GM06990 (cell line): ENCODE measurements around the gene ASF1A.

ENCODE experiments used
- DNase-seq: peaks from one replicate; pipeline ENCODE4 v3.0.0-alpha.2; 2011; ENCODE audit not compliant: insufficient read length; ENCODE audit errors: extremely low read depth
- H3K27me3 ChIP-seq: replicated peaks from 2 replicates; pipeline ENCODE4 v1.6.0; 2011; ENCODE audit warnings: low read length; ENCODE audit not compliant: control insufficient read depth, insufficient read depth
- H3K36me3 ChIP-seq: 2 replicates; pipeline ENCODE4 v1.5.1; 2011; ENCODE audit warnings: low read length; ENCODE audit not compliant: control insufficient read depth, insufficient read depth
- H3K4me3 ChIP-seq: replicated peaks from 2 replicates; pipeline ENCODE4 v1.5.1; 2011; ENCODE audit warnings: low read depth, mild to moderate bottlenecking, control low read depth, low read length
- TF ChIP-seq, protein P1 (sequence below): IDR thresholded peaks from 2 replicates; pipeline ENCODE4 v1.5.1; 2011; ENCODE audit warnings: low read length, control low read depth, mild to moderate bottlenecking, inconsistent platforms; ENCODE audit not compliant: insufficient read depth, poor library complexity, severe bottlenecking

ASF1A gene

DNA sequence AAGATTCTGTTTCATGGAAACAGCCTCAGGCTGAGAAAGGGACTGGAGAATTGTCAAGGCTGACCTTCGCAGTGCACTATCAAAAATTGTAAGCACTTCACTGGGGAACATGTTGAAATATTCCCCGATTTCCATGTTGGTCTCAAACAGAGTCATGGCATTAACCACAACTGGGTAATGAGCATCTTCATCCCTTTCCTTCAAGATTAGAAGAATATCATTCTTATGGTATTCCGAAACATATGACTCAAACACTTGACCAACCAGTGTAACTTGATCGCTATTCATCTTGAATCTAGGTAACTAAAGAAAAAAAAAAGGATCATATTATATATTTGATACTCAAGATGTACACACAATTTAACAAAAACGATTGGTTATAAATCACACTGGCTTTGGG is 37.5 kb downstream of the ASF1A start:
- no peak for DNase-seq
- Histone ChIP-seq H3K27me3 (no peaks in the 10 kb centered on the region), H3K4me3 (no peak overlapping the region), H3K36me3 (no peaks in the 10 kb centered on the region)
- TF ChIP-seq, protein P1, sequence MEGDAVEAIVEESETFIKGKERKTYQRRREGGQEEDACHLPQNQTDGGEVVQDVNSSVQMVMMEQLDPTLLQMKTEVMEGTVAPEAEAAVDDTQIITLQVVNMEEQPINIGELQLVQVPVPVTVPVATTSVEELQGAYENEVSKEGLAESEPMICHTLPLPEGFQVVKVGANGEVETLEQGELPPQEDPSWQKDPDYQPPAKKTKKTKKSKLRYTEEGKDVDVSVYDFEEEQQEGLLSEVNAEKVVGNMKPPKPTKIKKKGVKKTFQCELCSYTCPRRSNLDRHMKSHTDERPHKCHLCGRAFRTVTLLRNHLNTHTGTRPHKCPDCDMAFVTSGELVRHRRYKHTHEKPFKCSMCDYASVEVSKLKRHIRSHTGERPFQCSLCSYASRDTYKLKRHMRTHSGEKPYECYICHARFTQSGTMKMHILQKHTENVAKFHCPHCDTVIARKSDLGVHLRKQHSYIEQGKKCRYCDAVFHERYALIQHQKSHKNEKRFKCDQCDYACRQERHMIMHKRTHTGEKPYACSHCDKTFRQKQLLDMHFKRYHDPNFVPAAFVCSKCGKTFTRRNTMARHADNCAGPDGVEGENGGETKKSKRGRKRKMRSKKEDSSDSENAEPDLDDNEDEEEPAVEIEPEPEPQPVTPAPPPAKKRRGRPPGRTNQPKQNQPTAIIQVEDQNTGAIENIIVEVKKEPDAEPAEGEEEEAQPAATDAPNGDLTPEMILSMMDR = no peak

DNA sequence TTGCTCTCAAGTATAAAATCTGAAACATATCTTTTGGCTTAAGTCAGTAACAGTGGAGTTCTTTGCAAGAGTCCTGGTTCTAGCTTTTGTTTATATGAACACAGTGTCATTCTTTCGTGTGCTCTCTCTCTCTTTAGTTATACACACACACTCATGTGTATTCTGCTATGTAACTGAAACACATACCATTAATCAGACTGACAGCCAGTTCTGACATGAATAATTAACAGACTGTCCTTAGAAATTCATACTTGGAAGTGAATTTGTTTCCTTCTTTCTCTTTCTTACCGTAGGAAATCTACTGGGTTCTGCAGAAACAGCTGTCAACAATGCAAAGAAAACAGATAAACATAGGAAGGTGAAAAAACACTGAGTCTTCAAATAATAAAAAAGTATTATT is 38.5 kb downstream of the ASF1A start:
- Histone ChIP-seq H3K36me3 (no peaks in the 10 kb centered on the region), H3K4me3 (no peak overlapping the region), H3K27me3 (no peaks in the 10 kb centered on the region)
- TF ChIP-seq, protein P1 = no peak
- no peak for DNase-seq

DNA sequence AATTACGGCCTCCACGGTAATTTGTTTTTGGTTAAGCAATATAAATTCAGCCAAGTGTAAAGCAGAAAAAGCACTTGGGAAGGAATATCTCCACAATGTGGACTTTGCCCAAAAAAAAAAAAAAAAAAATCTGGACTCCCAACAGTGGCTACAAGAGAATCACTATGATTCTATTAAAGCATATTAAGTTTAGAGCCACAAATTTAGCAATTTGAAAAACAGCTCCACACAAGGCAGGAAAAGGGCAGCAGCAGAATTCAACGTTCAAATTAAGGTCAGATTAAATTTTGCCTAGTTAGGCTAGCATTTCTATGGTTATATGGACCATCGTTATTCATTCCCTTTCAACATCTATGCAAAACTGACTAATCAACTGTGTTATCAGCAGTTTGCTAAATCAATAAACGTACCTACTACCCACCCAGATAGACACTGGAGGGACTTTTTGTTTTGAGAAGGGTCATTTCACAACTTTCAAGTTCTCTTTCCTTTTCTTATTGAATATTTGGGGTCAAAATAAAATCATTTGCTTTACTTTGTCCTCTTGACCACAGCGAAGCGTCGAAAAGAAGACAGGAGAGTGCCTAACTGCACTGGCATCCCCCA is 40.0 kb downstream of the ASF1A start:
- TF ChIP-seq, protein P1 = no peak
- no peak for DNase-seq
- H3K36me3 ChIP-seq = no peaks in the 10 kb centered on the region
- H3K4me3 ChIP-seq = peak overlapping the region; percentile 89
- no peaks in the 10 kb centered on the region for H3K27me3 ChIP-seq

DNA sequence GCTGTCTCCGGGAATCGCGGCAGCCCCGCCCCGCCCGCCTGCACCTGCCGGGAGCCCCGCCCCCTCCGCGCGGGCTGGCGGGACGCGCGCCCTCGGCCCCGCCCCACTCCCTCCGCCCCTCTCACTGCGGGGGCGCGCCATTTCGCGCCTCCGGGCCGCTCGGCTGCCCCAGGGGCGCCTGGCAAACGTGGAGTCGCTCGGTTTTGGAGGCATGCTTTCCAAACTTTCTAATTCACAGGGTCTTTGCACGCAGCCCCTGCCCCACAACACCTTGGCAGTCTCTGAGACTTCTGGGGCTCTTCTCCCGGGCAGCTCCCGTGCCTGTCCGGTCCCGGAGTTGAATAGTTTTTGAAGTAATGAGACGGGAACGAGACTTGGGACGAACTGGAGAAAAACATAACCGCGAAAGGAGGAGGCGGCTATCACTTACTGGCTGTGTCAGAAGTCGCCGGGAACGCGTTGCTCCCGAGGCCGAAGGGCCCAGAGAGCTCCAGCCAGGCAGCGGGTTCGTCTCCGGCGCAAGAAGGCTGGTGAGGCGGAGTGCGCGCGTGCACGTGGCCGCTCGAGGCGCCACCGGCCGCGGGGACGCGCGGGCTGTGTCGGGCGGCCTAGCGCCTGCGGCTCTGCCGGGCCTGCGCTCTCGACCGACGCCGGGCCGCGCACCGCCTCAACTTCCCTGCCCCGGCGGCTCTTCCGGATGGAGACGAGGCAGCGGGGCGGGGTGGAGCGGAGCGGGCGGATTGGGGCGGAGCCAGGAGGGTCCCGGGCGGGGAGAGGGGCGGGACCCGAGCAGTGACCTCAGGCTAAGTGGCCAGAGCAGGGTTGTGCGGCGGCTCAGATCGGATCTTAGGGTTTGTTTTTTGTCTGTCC is 40.7 kb downstream of the ASF1A start, which contains the start of gene MCM9:
TSS of gene MCM9 (minus strand) at position 699 of the 870 bp plus-strand sequence. CDS start 3,436 bp downstream, outside the sequence.
- H3K36me3 ChIP-seq = no peaks in the 10 kb centered on the region
- peak within 1 kb of the TSS; percentile 89 for H3K4me3 ChIP-seq
- TF ChIP-seq, protein P1 = no peak
- no peaks in the 10 kb centered on the region for H3K27me3 ChIP-seq
- DNase-seq = peak; percentile 97

DNA sequence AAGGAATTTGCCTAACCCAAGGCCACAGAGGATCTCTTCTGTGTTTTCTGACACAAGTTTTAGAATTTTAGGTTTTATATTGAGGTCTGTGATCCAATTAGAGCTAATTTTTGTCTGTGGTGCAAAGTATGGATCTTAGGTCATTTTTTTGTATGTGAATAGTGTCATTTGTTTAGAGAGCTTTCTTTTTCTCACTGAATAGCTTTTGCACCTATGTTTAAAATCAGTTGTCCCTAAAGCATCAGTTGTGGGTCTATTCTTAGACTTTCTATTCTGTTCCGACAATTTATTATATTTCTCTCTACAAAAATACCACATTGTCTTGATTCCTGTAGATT is 41.3 kb downstream of the ASF1A start:
- no peak for DNase-seq
- peak overlapping the region; percentile 89 for H3K4me3 ChIP-seq
- no peaks in the 10 kb centered on the region for H3K27me3 ChIP-seq
- TF ChIP-seq, protein P1 = no peak
- H3K36me3 ChIP-seq = no peaks in the 10 kb centered on the region
